NCI-H345 treated with DMSO at 0.1 percent for 48 hours (cell line): ENCODE results near the gene LMX1B.
"Not testable (repeated sequence)": the region's sequence is repeated elsewhere in the genome, so short reads cannot be mapped to it uniquely, and the experiment has no call there.

Experiments used
- DNase-seq: peaks from one replicate; lab custom pipeline; 2025; ENCODE audit not compliant: unreplicated experiment; lab: John Stamatoyannopoulos, UW

LMX1B gene

DNA sequence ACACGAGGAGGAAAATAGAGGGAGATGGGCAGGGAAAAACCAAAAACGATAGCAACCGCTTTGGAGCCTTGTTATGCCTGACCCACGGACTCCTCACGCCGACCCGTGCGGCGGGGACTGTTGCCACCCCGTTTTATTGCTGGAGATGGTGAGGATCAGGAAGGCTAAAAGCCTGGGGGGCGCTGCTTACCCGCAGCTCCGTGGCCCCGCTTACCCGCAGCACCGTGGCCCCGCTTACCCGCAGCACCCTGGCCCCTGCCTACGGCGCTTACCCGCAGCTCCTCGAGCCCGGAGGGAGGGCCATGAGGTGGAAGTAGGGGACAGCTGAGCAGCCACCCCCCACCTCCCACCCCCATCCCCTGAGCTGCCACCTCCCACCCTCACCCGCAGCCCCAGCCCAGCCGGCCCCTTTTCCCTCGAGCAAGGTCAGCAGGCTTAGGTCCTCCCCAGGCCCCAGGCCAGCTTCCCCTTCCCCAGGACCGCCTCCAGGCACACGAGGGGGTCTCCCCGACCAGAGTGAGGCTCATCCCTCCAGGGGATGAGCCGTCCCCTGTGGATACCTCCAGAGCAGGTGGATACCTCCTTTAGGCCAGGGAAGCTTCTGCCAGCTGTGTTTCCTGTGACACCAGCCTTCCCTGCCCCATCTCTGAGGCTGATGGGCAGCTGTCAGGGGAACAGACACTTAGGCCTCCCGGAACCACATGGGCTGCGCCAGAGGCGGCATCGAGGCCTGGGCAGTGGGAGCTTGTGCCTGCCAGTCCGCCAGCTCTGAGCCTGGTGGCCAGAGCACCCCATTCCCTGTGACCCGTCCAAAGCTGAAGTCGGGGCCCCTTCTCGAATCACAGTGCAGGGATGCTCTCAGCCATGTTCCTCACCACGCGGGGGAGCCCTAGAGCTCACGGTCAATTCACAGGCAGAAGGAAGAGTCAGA lies 92.3 kb downstream of the LMX1B start:
- no peak for DNase-seq

- DNase-seq, result no peak
These were observed 92.9 kb downstream of the LMX1B start for GRCh38 chr9:126706698-126707053.

GRCh38 chr9:126707083-126707482 lies 93.4 kb downstream of the LMX1B start:
- no peak for DNase-seq

GRCh38 chr9:126707712-126708111 lies 94.0 kb downstream of the LMX1B start:
- not testable (repeated sequence) for DNase-seq

GRCh38 chr9:126708178-126708577 lies 94.5 kb downstream of the LMX1B start:
- DNase-seq, result no peak

DNA sequence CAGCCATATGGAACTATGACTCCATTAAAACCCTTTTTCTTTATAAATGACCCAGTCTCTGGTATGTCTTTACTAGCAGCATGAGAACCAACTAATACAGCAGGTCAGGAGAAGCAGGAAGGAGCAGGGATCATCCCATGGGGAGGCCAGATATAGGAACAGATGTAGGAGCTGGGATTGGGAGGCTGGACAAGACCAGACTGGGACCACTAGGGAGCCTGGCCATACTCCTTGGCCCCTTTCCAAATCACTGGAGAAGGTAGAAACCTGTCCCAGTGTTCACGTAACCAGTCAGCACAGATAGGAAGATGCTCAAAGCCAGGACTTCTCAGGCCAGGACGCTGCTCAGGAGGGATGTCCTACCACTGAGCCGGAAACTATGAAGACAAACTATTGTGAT lies 95.5 kb downstream of the LMX1B start:
- no peak for DNase-seq

- no peak for DNase-seq
These were observed 101.7 kb downstream of the LMX1B start for GRCh38 chr9:126715382-126715781.

GRCh38 chr9:126717441-126717840 lies 103.7 kb downstream of the LMX1B start:
- not testable (repeated sequence) for DNase-seq

- DNase-seq, result no peak
These were observed 105.9 kb downstream of the LMX1B start for GRCh38 chr9:126719618-126720031.

DNA sequence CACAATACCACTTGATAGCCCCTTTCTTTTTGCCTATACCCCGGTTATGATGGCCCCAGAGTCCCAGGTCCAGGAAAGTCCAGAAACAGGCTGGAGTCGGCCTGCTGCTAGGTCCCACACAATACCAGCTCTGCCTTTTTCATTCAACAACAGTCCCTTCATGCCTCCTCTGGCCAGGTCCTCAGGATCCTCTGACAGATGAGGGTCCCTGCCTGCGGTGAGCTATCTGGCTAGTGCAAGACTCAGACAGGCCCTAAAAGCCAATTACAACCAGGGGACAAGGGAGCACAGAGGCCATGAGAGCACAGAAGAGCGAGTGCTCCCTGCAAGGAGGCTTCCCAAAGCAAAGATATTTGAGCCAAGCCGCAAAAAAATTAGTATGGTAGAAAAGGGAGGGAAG lies 106.3 kb downstream of the LMX1B start:
- DNase-seq, result no peak

DNA sequence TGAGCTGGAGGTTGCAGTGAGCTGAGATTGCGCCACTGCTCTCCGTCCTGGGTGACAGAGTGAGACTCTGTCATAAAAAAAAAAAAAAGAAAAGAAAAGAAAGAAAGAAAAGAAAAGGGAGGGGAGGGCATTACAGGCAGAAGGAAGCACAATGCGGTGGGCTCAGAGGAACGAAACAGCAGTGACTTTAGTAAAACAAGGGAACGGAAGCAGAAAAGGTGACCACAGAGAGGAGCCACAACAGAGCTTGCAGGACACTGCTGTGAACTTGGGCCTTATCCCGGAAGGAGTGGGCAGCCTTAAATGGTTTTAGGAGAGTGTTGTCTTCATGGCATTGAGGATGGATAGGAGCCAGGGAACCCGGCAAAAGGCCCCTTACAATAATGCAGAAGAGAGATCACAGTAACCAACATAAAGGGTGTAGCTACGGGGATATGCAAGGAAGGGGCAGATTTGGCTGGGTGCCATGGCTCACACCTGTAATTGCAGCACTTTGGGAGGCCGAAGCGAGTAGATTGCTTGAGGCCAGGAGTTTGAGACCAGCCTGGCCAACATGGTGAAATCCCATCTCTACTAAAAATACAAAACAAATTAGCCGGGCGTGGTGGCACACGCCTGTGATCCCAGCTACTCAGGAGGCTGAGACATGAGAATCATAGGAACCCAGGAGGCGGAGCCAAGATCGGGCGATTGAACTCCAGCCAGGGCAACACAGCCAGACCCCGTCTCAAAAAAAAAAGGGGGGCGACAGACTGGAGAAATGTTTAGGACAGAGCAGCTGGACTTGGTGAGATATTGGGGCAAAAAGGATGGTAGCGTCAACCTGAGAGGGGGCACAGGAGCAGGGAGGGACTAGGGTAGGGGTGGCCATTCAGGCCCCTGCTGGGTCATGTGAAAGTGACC lies 107.2 kb downstream of the LMX1B start:
- DNase-seq, result no peak

DNA sequence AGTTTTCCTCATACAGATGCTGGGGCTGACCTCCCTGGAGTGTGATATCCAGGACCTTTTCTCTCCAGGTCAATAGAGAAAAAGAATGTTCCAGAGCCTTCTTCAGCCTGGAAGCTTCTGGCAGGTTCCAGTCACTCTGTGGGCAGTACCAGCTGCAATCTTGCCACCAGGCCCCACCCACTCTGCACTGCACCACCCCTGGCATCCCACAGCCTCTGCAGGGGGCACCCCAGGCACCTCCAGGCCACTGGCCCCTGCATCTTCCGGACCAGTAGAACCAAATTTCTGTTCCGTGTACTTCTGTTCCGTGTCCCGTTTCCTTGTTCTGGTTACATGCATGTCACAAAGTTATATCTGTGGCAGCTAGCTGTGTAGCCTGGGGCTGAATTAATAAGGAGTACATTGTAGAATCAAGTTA lies 107.8 kb downstream of the LMX1B start:
- DNase-seq, result no peak

- DNase-seq, result peak; percentile 18
These were observed 108.7 kb downstream of the LMX1B start for GRCh38 chr9:126722252-126722921.

DNA sequence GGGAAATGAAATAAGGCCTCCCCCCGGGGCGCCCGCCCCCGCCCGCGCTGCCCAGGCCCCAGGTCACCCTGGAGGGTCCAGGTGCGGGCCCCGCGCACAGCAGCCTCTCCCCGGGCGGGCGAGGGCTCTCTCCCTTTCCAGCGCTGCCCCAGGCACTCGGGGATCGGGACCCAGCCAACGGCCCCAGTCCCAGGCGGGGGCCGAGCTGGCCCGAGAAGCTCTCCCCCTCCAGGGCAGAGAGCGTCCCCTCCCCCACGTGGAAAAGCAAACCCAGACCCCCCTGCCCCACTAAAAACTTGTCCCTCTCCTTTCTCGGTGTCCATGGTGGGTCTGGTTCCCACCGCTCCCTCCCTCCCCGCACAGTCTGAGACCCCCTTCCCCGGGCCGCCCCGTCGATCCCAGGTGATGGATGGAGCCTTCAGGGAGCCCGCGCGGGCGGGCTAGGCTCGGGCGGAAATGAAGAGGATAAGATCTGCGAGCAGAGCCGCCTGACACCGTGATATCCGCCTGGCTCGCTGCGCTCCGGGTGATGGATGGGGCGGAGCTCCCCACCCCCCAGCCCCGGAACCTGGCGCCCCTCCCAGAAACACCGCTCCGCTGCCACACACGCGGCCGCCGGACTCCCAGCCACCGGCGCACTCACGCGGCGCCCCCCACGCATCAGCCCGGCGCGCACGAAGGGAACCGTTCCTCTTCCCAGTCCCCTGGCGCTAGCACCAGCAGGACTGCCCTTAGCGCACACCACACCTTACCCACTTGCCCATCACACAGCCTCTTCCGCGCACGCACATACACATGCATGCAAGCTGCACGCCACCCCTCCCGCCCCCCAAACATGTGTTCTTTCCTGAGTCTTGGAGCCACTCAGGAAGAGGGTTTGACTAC lies 109.4 kb downstream of the LMX1B start:
- DNase-seq, result no peak

DNA sequence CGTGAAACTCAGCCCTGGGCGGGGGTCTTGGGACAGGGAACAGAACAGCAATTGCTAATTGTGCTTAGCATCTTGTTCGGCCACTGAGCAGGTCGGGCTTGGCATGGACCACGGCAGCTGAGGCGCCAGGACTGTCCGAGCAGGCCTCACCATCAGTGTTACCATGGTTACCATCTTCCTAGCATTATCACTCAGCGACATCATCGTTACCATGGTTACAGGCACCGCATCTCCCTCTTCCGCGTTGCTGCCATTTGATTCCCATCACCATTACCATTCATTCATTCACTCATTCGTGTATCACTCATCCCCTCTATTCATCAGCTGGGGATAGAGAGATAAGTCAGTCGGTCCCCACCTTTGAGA lies 110.1 kb downstream of the LMX1B start:
- no peak for DNase-seq

DNA sequence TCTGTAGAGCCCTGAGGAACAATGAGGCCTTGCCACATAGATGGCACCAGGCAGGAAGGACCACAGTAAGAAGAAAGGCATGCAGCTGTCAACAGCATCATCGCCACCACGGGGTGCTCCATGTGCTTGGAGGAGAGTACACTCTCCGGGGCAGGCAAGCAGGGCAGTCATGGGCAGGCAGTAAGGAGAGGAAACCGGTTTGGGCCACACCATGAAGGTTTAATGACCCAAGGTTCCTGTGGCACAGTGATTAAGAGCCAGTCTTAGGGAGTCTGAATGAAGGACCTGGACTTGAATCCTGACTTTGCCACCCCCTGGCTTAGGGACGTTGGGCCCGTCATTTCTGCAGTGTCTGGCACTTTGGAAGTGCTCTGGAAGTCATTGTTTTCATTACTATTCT lies 110.5 kb downstream of the LMX1B start:
- DNase-seq, result no peak

DNA sequence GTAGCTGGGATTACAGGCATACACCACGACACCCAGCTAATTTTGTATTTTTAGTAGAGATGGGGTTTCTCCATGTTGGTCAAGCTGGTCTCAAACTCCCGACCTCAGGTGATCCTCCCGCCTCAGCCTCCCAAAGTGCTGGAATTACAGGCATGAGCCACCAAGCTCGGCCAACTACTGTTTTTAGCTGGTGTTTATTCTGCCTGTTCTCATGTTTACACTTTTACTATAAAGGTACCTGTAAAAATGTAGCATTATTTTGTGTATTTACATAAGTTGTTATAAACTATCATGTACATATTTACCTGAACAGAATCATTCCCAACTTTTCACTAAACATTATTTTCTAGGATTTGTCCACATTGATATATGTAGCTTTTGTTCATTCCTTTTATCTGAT lies 111.8 kb downstream of the LMX1B start:
- DNase-seq, result not testable (repeated sequence)

DNA sequence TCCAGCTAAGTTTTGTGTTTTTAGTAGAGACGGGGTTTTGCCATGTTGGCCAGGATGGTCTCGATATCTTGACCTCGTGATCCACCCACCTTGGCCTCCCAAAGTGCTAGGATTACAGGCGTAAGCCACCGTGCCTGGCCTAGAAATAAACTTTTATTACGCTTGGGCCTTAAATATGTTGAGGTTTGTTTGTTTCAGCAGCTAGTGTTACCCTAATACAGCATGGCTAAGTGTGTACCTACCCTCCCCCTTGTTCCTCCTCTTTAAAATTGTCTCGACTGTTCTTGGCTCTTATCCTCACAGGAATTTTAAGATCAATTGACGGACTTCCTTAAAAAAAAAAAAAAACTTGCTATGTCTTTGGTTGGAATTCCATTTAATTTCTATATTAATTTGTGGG lies 114.5 kb downstream of the LMX1B start:
- DNase-seq, result not testable (repeated sequence)

DNA sequence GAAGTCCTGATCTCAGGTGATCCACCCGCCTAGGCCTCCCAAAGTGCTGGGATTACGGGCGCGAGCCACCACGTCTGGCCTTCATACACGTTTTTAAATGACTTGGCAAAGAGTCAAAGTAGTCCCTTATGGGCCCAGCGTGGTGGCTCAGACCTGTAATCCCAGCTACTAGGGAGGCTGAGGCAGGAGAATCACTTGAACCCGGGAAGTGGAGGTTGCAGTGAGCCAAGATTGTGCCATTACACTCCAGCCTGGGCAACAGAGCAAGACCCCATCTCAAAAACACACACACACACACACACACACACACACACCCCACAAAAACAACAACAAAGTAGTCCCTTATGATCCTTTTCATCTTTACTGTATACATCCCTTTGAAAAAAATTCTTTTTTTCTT lies 116.9 kb downstream of the LMX1B start:
- not testable (repeated sequence) for DNase-seq

DNA sequence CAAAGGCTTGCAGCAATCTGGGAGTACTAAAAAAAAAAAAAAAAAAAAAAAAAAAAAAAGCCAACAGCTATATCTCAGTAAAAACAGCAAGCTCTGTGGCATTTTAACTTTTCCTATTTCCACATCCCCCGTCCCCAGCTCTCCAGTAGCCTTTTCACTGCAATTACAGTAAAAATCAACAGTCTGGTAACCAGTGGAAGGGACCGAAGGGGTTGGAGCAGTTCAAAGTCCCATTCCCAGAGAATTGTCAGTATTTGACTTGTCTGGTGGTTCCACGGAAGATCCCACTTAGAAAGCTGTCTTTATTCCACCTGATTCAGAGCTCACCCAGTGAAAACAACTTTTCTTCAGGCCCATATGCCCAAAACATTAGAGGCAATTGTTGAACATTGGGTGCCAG lies 119.3 kb downstream of the LMX1B start:
- DNase-seq, result no peak
